Measurements from ENCODE around the gene MRTFA. TPM values are rescaled to one million over a fixed set of nuclear protein-coding genes. Genes with fewer than 3 reads are reported as not detected.

MRTFA gene
- total RNA-seq, 1 donor from 2014 or later = 53.0 TPM

DNA sequence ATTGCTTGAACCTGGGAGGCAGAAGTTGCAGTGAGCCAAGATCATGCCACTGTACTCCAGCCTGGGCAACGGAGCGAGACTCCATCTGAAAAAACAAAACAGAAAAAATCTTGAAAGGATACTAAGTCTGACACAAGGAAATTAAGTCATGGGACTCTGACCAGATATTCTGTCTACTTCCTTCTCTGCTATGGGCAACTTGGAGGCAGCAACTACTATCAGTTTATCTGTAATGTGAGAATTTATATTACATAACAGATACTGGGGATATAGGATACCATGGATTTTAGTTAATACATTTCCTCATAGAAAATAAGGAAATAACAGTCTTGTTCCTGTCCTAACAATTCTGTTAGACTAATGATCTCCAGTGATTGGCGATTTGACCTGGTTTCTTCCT is 267.7 kb downstream of the MRTFA start:
- TF ChIP-seq, protein P1, sequence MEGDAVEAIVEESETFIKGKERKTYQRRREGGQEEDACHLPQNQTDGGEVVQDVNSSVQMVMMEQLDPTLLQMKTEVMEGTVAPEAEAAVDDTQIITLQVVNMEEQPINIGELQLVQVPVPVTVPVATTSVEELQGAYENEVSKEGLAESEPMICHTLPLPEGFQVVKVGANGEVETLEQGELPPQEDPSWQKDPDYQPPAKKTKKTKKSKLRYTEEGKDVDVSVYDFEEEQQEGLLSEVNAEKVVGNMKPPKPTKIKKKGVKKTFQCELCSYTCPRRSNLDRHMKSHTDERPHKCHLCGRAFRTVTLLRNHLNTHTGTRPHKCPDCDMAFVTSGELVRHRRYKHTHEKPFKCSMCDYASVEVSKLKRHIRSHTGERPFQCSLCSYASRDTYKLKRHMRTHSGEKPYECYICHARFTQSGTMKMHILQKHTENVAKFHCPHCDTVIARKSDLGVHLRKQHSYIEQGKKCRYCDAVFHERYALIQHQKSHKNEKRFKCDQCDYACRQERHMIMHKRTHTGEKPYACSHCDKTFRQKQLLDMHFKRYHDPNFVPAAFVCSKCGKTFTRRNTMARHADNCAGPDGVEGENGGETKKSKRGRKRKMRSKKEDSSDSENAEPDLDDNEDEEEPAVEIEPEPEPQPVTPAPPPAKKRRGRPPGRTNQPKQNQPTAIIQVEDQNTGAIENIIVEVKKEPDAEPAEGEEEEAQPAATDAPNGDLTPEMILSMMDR (IDR thresholded peaks at IDR 0.05; ENCODE audit: insufficient read depth, low read length, poor library complexity, severe bottlenecking) = no peak
- DNase-seq (ENCODE audit: low read depth) = no peak
- Histone ChIP-seq H3K36me3 (ENCODE audit: control insufficient read depth, insufficient read depth, low read length) (no peaks in the 10 kb centered on the region), H3K4me3 (ENCODE audit: low read depth, low read length) (no peak overlapping the region), H3K27me3 (ENCODE audit: control insufficient read depth, insufficient read depth, low read length) (no peaks in the 10 kb centered on the region)

DNA sequence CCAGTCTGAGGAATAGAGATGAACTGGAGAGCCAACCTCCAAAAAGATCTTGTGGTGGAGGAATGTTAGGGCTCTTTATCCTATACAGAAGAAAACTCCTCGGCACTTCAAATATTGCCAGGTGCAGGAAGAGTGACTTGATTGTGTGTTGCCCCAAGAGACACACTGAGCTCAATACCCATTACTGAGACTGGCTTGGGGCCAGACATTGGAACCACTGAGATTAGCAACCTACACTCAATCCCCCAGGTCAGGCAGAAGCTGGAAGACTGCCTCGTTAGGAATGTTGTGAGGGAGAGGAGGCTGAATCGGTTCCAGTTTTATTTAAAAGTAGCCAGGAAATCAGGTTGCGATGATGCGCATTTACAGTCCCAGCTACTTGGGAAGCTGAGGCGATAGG is 268.5 kb downstream of the MRTFA start:
- H3K4me3 ChIP-seq (ENCODE audit: low read depth, low read length) = no peak overlapping the region
- TF ChIP-seq, protein P1 (IDR thresholded peaks at IDR 0.05; ENCODE audit: insufficient read depth, low read length, poor library complexity, severe bottlenecking) = no peak
- DNase-seq (ENCODE audit: low read depth) = no peak
- H3K27me3 ChIP-seq (ENCODE audit: control insufficient read depth, insufficient read depth, low read length) = no peaks in the 10 kb centered on the region
- H3K36me3 ChIP-seq (ENCODE audit: control insufficient read depth, insufficient read depth, low read length) = no peaks in the 10 kb centered on the region

DNA sequence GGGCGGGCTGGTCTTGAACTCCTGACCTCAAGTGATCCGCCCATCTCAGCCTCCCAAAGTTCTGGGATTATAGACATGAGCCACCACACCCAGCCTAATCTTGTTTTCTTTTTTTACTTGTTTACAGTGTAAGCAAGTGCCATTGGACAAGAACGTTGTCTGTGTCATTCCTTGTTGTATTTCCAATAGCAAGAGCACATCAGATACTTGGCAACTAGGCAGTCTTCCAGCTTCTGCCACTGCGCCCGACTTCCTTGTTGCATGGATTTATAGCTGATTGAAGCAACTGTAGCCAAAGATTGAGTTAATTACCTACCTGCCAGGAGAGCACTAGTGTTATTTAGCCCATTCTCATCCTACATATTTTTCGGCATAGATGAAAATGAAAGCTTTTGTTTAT is 269.2 kb downstream of the MRTFA start:
- TF ChIP-seq, protein P1 (IDR thresholded peaks at IDR 0.05; ENCODE audit: insufficient read depth, low read length, poor library complexity, severe bottlenecking) = no peak
- Histone ChIP-seq H3K36me3 (ENCODE audit: control insufficient read depth, insufficient read depth, low read length) (no peaks in the 10 kb centered on the region), H3K27me3 (ENCODE audit: control insufficient read depth, insufficient read depth, low read length) (no peaks in the 10 kb centered on the region), H3K4me3 (ENCODE audit: low read depth, low read length) (no peak overlapping the region)
- no peak for DNase-seq (ENCODE audit: low read depth)

- no peak overlapping the region for H3K4me3 ChIP-seq (ENCODE audit: low read depth, low read length)
- H3K36me3 ChIP-seq (ENCODE audit: control insufficient read depth, insufficient read depth, low read length) = no peaks in the 10 kb centered on the region
- TF ChIP-seq, protein P1 (IDR thresholded peaks at IDR 0.05; ENCODE audit: insufficient read depth, low read length, poor library complexity, severe bottlenecking) = no peak
- DNase-seq (ENCODE audit: low read depth) = no peak
- no peaks in the 10 kb centered on the region for H3K27me3 ChIP-seq (ENCODE audit: control insufficient read depth, insufficient read depth, low read length)
These were observed 270.5 kb downstream of the MRTFA start for GRCh38 chr22:40366068-40366467.

- TF ChIP-seq, protein P1 (IDR thresholded peaks at IDR 0.05; ENCODE audit: insufficient read depth, low read length, poor library complexity, severe bottlenecking) = no peak
- no peaks in the 10 kb centered on the region for H3K36me3 ChIP-seq (ENCODE audit: control insufficient read depth, insufficient read depth, low read length)
- no peak overlapping the region for H3K4me3 ChIP-seq (ENCODE audit: low read depth, low read length)
- H3K27me3 ChIP-seq (ENCODE audit: control insufficient read depth, insufficient read depth, low read length) = no peaks in the 10 kb centered on the region
- no peak for DNase-seq (ENCODE audit: low read depth)
These were observed 272.1 kb downstream of the MRTFA start for GRCh38 chr22:40364431-40364830.

GRCh38 chr22:40363059-40363458 is 273.5 kb downstream of the MRTFA start:
- Histone ChIP-seq H3K27me3 (ENCODE audit: control insufficient read depth, insufficient read depth, low read length) (no peaks in the 10 kb centered on the region), H3K4me3 (ENCODE audit: low read depth, low read length) (no peak overlapping the region), H3K36me3 (ENCODE audit: control insufficient read depth, insufficient read depth, low read length) (peaks cover 1% of the 10 kb centered on the region)
- TF ChIP-seq, protein P1 (IDR thresholded peaks at IDR 0.05; ENCODE audit: insufficient read depth, low read length, poor library complexity, severe bottlenecking) = no peak
- DNase-seq (ENCODE audit: low read depth) = no peak

All from kidney epithelial cell (primary cell).